ENCODE results near the gene DFFA. TPM values are rescaled to one million over a fixed set of nuclear protein-coding genes. Genes with fewer than 3 reads are reported as not detected.

The DFFA gene
- total and polyA plus RNA-seq, 2 donors (not counting 3 experiments of a cell fraction or from before 2014, with no cell fraction given), result 30.0 to 44.5 TPM

DNA sequence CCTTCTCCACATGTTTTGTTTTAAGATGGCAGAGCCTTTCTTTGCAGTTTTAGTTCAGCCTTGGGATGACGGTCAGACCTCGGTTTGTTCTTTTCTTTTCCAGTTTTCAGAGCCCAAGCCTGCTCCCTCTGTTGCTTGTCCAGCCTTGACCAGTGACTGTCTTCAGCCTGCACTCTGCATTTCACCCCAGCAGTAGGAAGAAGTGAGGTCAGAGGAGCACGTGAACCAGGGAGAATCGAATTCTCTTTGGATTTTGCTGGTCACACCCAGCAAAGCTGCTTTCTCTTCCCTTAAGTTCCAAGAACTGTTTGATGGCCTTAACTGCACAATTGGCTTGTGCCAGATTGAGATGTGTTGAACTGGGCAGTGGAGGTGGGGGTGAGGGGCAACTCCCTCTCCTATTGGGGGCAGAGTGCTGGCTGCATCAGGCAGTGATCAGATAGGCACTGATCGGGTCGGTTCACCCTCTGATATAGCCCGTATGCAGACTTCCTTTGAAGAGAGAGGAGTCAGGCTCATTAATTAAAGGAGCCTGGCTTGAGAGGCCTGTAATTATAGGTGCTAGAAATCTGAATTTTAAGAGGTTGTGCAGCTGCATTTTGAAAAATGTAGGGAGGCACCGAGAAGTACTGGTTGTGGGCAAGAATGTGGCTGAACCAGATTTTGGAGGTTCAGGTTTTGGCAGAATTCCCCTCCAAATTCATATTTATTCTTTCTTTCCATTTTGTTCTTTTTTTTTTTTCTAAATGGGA, 44.8 kb upstream of the DFFA start:
- H3K9me3 ChIP-seq (replicated peaks; ENCODE audit: control insufficient read depth, insufficient read depth, low read length), result no peaks in the 10 kb centered on the region
- no TSS peak for BruUV-seq (replicated peaks)
- DNase-seq (ENCODE audit: low read depth, low spot score), result no peak
- no peak overlapping the region for H2AFZ ChIP-seq (ENCODE audit: low read depth, low read length)
- no peaks in the 10 kb centered on the region for H3K9me1 ChIP-seq (replicated peaks; ENCODE audit: control insufficient read depth, extremely low read depth, insufficient read depth, low read length)
- no peak overlapping the region for H3K4me2 ChIP-seq (ENCODE audit: insufficient read depth, low read length)
- TF ChIP-seq, protein P1, sequence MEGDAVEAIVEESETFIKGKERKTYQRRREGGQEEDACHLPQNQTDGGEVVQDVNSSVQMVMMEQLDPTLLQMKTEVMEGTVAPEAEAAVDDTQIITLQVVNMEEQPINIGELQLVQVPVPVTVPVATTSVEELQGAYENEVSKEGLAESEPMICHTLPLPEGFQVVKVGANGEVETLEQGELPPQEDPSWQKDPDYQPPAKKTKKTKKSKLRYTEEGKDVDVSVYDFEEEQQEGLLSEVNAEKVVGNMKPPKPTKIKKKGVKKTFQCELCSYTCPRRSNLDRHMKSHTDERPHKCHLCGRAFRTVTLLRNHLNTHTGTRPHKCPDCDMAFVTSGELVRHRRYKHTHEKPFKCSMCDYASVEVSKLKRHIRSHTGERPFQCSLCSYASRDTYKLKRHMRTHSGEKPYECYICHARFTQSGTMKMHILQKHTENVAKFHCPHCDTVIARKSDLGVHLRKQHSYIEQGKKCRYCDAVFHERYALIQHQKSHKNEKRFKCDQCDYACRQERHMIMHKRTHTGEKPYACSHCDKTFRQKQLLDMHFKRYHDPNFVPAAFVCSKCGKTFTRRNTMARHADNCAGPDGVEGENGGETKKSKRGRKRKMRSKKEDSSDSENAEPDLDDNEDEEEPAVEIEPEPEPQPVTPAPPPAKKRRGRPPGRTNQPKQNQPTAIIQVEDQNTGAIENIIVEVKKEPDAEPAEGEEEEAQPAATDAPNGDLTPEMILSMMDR (IDR thresholded peaks at IDR 0.05; ENCODE audit: extremely low read depth in 1 of 2, insufficient read depth in 1 of 2, low read depth in 1 of 2, low read length in 2 of 2), result no peak
- dilution Hi-C loops (cut with MboI; ENCODE audit: extremely low pct_ligation_motif_present, low sequenced_read_pairs), result no loop called here
- no peaks in the 10 kb centered on the region for H3K27me3 ChIP-seq (ENCODE audit: control insufficient read depth in 2 of 2, insufficient read depth in 2 of 2, low read length in 2 of 2)
- no peak overlapping the region for H3K4me3 ChIP-seq (replicated peaks in 1 of 3; ENCODE audit: insufficient read depth in 1 of 3, low read depth in 1 of 3, low read length in 3 of 3)
- peaks cover 21% of the 10 kb centered on the region for H3K79me2 ChIP-seq (ENCODE audit: control insufficient read depth, insufficient read depth, low read length)
- peak; percentile 21 for FAIRE-seq
- no peaks in the 10 kb centered on the region for H4K20me1 ChIP-seq (replicated peaks; ENCODE audit: control insufficient read depth, extremely low read depth, insufficient read depth, low read length)
- POLR2A ChIA-PET, result no interaction called here
- no peak overlapping the region for H3K27ac ChIP-seq (ENCODE audit: insufficient read depth, low read depth, low read length)
- no peaks in the 10 kb centered on the region for H3K4me1 ChIP-seq (ENCODE audit: control insufficient read depth, extremely low read depth, insufficient read depth, low read length)
- CTCF ChIA-PET, result interaction anchor here (0.6 kb wide), 1 partner anchor 61 kb away, joined by 4 read pairs; no protein-coding TSS in a partner anchor
- H3K9ac ChIP-seq (replicated peaks; ENCODE audit: extremely low read depth, insufficient read depth, low read length), result no peak overlapping the region
- intact Hi-C loops (cut with micrococcal nuclease), result no loop called here
- H3K36me3 ChIP-seq (ENCODE audit: control insufficient read depth in 2 of 2, extremely low read depth in 1 of 2, insufficient read depth in 2 of 2, low read length in 2 of 2), result no peaks in the 10 kb centered on the region

GRCh38 chr1:10515976-10516750, 43.8 kb upstream of the DFFA start:
- POLR2A ChIA-PET, result no interaction called here
- Histone ChIP-seq H3K36me3 (ENCODE audit: control insufficient read depth in 2 of 2, extremely low read depth in 1 of 2, insufficient read depth in 2 of 2, low read length in 2 of 2) (no peaks in the 10 kb centered on the region), H2AFZ (ENCODE audit: low read depth, low read length) (no peak overlapping the region), H4K20me1 (replicated peaks; ENCODE audit: control insufficient read depth, extremely low read depth, insufficient read depth, low read length) (no peaks in the 10 kb centered on the region), H3K4me2 (ENCODE audit: insufficient read depth, low read length) (no peak overlapping the region), H3K27me3 (ENCODE audit: control insufficient read depth in 2 of 2, insufficient read depth in 2 of 2, low read length in 2 of 2) (no peaks in the 10 kb centered on the region), H3K27ac (ENCODE audit: insufficient read depth, low read depth, low read length) (no peak overlapping the region), H3K9me1 (replicated peaks; ENCODE audit: control insufficient read depth, extremely low read depth, insufficient read depth, low read length) (no peaks in the 10 kb centered on the region), H3K9me3 (replicated peaks; ENCODE audit: control insufficient read depth, insufficient read depth, low read length) (no peaks in the 10 kb centered on the region), H3K4me3 (replicated peaks in 1 of 3; ENCODE audit: insufficient read depth in 1 of 3, low read depth in 1 of 3, low read length in 3 of 3) (no peak overlapping the region), H3K79me2 (ENCODE audit: control insufficient read depth, insufficient read depth, low read length) (peaks cover 27% of the 10 kb centered on the region), H3K9ac (replicated peaks; ENCODE audit: extremely low read depth, insufficient read depth, low read length) (no peak overlapping the region), H3K4me1 (ENCODE audit: control insufficient read depth, extremely low read depth, insufficient read depth, low read length) (peaks cover 7% of the 10 kb centered on the region)
- no peak for DNase-seq (ENCODE audit: low read depth, low spot score)
- BruUV-seq (replicated peaks), result no TSS peak
- TF ChIP-seq POLR2AphosphoS5 (IDR thresholded peaks at IDR 0.05; ENCODE audit: insufficient read depth, low read depth, low read length) (no peak), GATA2 (IDR thresholded peaks at IDR 0.05; ENCODE audit: insufficient read depth, insufficient read length, low read depth, low read length) (no peak), EZH2 (IDR thresholded peaks at IDR 0.05; ENCODE audit: borderline replicate concordance, low read depth, low read length, severe bottlenecking) (no peak), FOS (IDR thresholded peaks at IDR 0.05; ENCODE audit: borderline replicate concordance, insufficient read depth, low read length) (no peak), JUN (IDR thresholded peaks at IDR 0.05; ENCODE audit: borderline replicate concordance, insufficient read depth, insufficient read length, low read depth) (no peak)
- TF ChIP-seq, protein P1 (IDR thresholded peaks at IDR 0.05; ENCODE audit: extremely low read depth in 1 of 2, insufficient read depth in 1 of 2, low read depth in 1 of 2, low read length in 2 of 2), result no peak
- intact Hi-C loops (cut with micrococcal nuclease) (no loop called here), dilution Hi-C loops (cut with MboI; ENCODE audit: extremely low pct_ligation_motif_present, low sequenced_read_pairs) (no loop called here)
- FAIRE-seq, result no peak
- CTCF ChIA-PET, result no interaction called here
